A549 treated with Hydrocortisone at 1 μM for 4 hours (cell line): Measurements from ENCODE around the gene POLA2. TPM values are rescaled to one million over a fixed set of nuclear protein-coding genes. Genes with fewer than 3 reads are reported as not detected.

Experiments
- total RNA-seq: library from RNA; stranded (reverse); fragments of 200-300 nt; extraction: Qiagen RNA extraction; gene quantifications from 5 replicates; pipeline ENCODE4 v1.2.3, GENCODE V29; 2022

Gene POLA2, protein sequence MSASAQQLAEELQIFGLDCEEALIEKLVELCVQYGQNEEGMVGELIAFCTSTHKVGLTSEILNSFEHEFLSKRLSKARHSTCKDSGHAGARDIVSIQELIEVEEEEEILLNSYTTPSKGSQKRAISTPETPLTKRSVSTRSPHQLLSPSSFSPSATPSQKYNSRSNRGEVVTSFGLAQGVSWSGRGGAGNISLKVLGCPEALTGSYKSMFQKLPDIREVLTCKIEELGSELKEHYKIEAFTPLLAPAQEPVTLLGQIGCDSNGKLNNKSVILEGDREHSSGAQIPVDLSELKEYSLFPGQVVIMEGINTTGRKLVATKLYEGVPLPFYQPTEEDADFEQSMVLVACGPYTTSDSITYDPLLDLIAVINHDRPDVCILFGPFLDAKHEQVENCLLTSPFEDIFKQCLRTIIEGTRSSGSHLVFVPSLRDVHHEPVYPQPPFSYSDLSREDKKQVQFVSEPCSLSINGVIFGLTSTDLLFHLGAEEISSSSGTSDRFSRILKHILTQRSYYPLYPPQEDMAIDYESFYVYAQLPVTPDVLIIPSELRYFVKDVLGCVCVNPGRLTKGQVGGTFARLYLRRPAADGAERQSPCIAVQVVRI
- 12.1 to 15.0 TPM (median 13.8 TPM) in 5 replicates for total RNA-seq

DNA sequence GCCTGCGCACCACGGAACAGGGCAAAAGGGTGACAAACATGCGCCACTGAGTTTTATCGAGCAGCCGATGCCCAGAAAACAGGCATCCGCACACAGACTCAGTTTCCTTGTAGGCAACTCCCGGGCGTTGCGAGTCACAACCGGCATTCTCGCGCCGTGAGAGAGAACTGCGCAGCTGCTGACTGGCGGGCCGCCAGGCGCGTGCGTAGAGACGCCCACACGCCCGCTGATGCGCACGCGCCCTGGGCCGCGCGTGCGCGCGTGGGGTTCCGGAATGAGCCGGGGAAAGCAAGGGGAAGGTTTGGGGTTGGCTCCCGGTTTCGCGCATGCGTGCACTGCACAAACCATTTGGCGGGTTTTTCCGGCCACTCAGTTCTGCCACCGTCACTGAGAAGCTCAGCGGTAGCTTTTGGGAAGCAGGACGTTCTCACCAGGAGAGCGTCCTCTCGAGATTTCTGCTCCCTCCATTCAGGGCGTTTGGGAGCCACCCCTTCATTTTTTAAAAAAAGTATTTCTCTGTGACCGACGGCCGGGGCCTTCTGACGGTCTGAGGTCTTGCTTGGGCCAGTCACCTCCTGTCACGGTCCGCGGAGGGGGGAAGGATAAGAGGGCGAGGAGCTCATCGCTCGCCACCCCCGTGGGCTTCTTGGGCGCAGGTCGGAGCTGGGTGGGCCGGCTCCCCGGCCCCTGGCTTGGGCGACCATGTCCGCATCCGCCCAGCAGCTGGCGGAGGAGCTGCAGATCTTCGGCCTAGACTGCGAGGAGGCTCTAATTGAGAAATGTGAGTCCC is at the start of gene POLA2:
POLA2 (plus strand) TSS at position 372 of the 790 bp plus-strand sequence; CDS start at position 703, 331 bp downstream.

DNA sequence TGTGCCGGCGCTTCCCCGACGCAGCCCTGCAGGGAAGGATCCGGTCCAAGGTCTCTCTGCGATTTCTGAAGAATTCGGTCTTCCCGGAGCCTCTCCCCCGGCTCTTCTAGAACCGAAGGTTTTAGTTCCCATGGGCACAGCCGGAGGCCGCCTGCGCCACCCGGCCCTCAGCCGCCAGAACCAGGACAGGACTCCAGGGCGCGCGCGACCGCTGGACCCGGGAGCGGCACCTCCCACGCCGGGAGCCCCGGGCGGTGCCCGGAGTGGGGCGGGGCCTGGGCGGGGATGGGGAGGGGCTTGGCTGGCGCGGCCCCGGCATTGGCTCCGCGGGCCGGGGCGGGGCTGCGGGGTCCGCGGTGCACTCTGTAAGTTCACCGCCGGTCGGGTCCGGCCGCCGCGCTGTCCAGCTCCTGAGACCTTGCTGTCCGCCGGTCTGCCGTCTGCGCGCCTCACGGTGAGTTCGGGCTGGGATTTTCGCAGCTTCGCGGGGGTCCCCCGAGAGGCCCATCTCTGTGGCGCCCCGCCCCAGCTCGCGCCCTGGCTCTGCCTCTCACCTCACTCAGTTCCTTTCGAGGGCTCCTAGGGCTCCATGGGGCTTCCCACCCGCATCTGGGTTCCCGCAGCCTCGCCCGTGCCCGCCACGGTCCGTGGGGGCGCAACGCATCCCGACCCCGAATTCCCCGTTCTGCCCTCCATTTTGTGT is 52.9 kb downstream of the POLA2 start, which contains the start of gene CDC42EP2:
CDC42EP2 (plus strand) TSS at position 366 of the 703 bp plus-strand sequence. CDS start 6,033 bp downstream, outside the sequence.

Other genes with a start within 250 kb of the POLA2 start
- 142 to 189 TPM (median 180 TPM) in 5 replicates for gene ARL2, start 247.8 kb upstream of the POLA2 start, total RNA-seq
- 22.6 to 24.7 TPM (median 23.2 TPM) in 5 replicates for gene SNX15, start 234.5 kb upstream of the POLA2 start, total RNA-seq
- gene SAC3D1, start 220.8 kb upstream of the POLA2 start, total RNA-seq: 37.2 to 55.5 TPM (median 51.1 TPM) in 5 replicates
- gene NAALADL1, start 203.4 kb upstream of the POLA2 start, total RNA-seq: not detected in 5 replicates
- 68.3 to 74.3 TPM (median 72.1 TPM) in 5 replicates for gene CDCA5, start 177.9 kb upstream of the POLA2 start, total RNA-seq
- gene ZFPL1, start 177.7 kb upstream of the POLA2 start, total RNA-seq: 31.9 to 34.7 TPM (median 34.4 TPM) in 5 replicates
- gene VPS51, start 165.7 kb upstream of the POLA2 start, total RNA-seq: 47.3 to 73.3 TPM (median 54.8 TPM) in 5 replicates
- gene TM7SF2, start 150.1 kb upstream of the POLA2 start, total RNA-seq: 4.6 to 7.5 TPM (median 5.6 TPM) in 5 replicates
- gene ZNHIT2, start 144.3 kb upstream of the POLA2 start, total RNA-seq: 13.2 to 22.8 TPM (median 20.4 TPM) in 5 replicates
- 745 to 1,060 TPM (median 973 TPM) in 5 replicates for gene FAU, start 139.8 kb upstream of the POLA2 start, total RNA-seq
- 69.7 to 79.5 TPM (median 73.4 TPM) in 5 replicates for gene MRPL49, start 139.6 kb upstream of the POLA2 start, total RNA-seq
- gene SYVN1, start 127.4 kb upstream of the POLA2 start, total RNA-seq: 32.6 to 42.1 TPM (median 39.6 TPM) in 5 replicates
- gene SPDYC, start 91.7 kb upstream of the POLA2 start, total RNA-seq: not detected in 5 replicates
- 104 to 118 TPM (median 113 TPM) in 5 replicates for gene CAPN1, start 80.0 kb upstream of the POLA2 start, total RNA-seq
- gene CDC42EP2, start 52.9 kb downstream of the POLA2 start, total RNA-seq: 13.2 to 20.7 TPM (median 16.6 TPM) in 5 replicates
- 39.6 to 48.3 TPM (median 41.6 TPM) in 5 replicates for gene DPF2, start 71.9 kb downstream of the POLA2 start, total RNA-seq
- 0.76 to 1.4 TPM (median 0.90 TPM) in 5 replicates for gene TIGD3, start 92.8 kb downstream of the POLA2 start, total RNA-seq
- gene SLC25A45, start 120.7 kb downstream of the POLA2 start, total RNA-seq: 13.4 to 14.8 TPM (median 14.2 TPM) in 5 replicates
- gene FRMD8, start 124.7 kb downstream of the POLA2 start, total RNA-seq: 50.4 to 58.2 TPM (median 55.8 TPM) in 5 replicates
- gene NEAT1, start 160.8 kb downstream of the POLA2 start, total RNA-seq: 129 to 220 TPM (median 203 TPM) in 5 replicates
- gene MALAT1, start 237.1 kb downstream of the POLA2 start, total RNA-seq: 48.1 to 87.2 TPM (median 67.9 TPM) in 5 replicates